Nephron (organoid): ENCODE data around the gene DTWD2.

Source experiments
- H3K27ac Mint-ChIP-seq, 3 experiments: 2 replicates each; pipeline ENCODE4 v1.8.0; 2020; ENCODE audit warnings: mixed read lengths in 3 of 3, mild to moderate bottlenecking in 2 of 3, moderate library complexity in 1 of 3
- H3K27me3 Mint-ChIP-seq: 2 replicates; pipeline ENCODE4 v1.8.0; 2021; ENCODE audit warnings: low read depth, mild to moderate bottlenecking, moderate library complexity, mixed read lengths
- H3K36me3 Mint-ChIP-seq: 2 replicates; pipeline ENCODE4 v1.8.0; 2020; ENCODE audit warnings: low read depth, mixed read lengths
- H3K4me1 Mint-ChIP-seq: 2 replicates; pipeline ENCODE4 v1.8.0; 2020; ENCODE audit warnings: mixed read lengths
- H3K4me3 Mint-ChIP-seq, 3 experiments: 2 replicates each; pipeline ENCODE4 v1.8.0; 2020; ENCODE audit warnings: mild to moderate bottlenecking in 3 of 3, mixed read lengths in 3 of 3, moderate library complexity in 2 of 3
- H3K9me3 Mint-ChIP-seq: 2 replicates; pipeline ENCODE4 v1.8.0; 2020; ENCODE audit warnings: mixed read lengths
- TF ChIP-seq, protein P1 (sequence below), 3 experiments: fragments of 200-600 bp; sonication (generic); IDR thresholded peaks; one replicate each; pipeline ENCODE4 v1.5.0; 2021; ENCODE audit warnings: antibody characterized with exemption in 3 of 3; ENCODE audit not compliant: unreplicated experiment in 3 of 3

Gene DTWD2

DNA sequence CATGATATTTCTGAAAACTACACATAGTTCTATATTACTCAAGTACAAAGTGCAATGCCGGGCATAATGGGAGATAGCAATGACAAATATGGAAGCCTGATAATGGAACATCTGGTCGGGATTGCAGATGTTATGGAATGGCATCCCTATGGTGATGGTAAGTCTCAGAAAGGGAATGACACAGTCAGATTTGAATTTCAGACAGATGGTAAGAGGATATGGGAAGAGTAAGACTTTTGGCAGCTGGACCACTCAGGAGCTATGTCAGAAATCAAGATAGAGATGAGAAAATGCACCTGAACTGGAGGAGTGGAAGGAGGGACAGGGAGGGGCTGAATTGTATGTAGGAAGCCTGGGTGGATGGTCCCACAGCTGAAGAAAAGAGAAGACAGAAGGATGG is 200.0 kb downstream of the DTWD2 start:
- Mint-ChIP-seq H3K27ac (peak overlapping the region in 1 of 3 experiments; percentile 33), H3K36me3 (no peaks in the 10 kb centered on the region), H3K9me3 (no peaks in the 10 kb centered on the region), H3K4me1 (peaks cover 66% of the 10 kb centered on the region), H3K4me3 (no peak overlapping the region), H3K27me3 (no peaks in the 10 kb centered on the region)
- TF ChIP-seq, protein P1, sequence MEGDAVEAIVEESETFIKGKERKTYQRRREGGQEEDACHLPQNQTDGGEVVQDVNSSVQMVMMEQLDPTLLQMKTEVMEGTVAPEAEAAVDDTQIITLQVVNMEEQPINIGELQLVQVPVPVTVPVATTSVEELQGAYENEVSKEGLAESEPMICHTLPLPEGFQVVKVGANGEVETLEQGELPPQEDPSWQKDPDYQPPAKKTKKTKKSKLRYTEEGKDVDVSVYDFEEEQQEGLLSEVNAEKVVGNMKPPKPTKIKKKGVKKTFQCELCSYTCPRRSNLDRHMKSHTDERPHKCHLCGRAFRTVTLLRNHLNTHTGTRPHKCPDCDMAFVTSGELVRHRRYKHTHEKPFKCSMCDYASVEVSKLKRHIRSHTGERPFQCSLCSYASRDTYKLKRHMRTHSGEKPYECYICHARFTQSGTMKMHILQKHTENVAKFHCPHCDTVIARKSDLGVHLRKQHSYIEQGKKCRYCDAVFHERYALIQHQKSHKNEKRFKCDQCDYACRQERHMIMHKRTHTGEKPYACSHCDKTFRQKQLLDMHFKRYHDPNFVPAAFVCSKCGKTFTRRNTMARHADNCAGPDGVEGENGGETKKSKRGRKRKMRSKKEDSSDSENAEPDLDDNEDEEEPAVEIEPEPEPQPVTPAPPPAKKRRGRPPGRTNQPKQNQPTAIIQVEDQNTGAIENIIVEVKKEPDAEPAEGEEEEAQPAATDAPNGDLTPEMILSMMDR (IDR thresholded peaks at IDR 0.05; ENCODE audit: unreplicated experiment in 3 of 3), result no peak
